Measurements from ENCODE around the gene PLPP2. TPM values are rescaled to one million over a fixed set of nuclear protein-coding genes. Genes with fewer than 3 reads are reported as not detected.

The PLPP2 gene
- total RNA-seq, 1 experiment from 2014 or later = not detected

DNA sequence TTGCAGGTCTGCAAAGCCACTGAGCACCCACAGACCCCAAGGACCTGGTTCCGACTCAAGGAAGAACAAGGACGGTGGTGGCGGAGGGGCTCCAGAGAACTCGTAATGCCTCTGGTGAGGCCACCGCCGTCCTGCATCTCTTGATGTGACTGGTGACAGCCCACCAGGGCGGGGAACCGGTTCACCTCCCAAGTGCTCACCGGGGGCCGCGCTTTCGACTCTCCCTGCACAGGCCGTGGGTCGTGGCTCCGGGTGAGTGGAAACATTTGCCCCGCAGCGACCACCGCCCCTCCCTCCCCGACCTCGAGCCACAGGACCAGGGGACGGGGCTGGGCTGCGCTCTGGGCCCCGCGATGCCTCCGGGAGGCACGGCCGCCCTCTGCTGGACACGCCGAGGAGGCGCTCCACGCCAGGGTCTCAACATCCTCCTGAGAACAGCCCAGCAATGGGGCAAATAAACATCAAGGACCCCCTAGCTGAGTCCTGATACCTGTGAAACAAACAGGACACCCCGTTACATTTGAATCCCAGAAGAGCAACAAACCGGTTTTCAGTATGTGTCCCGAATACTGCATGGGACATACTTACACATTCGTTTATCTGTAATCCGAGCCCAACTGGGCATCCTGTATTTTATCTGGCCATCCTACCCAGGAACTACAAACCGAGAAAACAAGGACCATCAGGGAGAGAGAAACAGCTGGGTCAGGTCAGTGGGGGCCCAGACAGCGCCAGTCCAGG is 3.9 kb upstream of the PLPP2 start:
- in situ Hi-C loops (cut with HindIII; ENCODE audit: low sequenced_read_pairs) = no loop called here
- DNase-seq (ENCODE audit: low spot score) = no peak

DNA sequence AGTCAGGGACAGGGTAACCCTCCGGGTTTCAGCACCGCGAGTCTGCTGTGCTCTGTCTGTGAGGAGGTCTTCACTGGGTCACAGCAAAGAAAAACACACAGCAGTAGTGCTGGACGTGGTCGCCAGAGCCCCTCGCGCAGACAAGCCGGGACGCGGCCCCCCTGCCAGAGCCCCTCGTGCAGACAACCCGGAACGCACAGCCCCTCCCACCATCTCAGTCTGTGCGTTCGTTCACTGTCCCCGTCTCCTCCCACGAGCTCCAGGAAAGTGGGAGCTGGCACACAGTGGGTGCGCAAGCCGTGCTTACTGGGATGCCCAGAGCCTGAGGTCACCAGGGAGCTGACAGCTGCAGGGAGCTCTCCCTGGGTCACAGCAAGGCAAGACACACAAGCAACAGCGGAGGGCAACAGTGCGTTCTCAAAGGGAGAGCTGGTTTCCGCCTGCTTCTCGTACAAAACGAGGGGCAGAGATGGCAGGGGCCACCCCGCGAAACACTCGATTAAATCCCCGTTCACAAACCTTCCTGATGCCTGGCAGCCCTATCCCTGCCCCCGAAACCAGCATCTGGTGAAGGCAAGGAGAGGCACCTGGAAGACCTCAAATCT is 3.2 kb upstream of the PLPP2 start:
- in situ Hi-C loops (cut with HindIII; ENCODE audit: low sequenced_read_pairs) = no loop called here
- DNase-seq (ENCODE audit: low spot score) = no peak

DNA sequence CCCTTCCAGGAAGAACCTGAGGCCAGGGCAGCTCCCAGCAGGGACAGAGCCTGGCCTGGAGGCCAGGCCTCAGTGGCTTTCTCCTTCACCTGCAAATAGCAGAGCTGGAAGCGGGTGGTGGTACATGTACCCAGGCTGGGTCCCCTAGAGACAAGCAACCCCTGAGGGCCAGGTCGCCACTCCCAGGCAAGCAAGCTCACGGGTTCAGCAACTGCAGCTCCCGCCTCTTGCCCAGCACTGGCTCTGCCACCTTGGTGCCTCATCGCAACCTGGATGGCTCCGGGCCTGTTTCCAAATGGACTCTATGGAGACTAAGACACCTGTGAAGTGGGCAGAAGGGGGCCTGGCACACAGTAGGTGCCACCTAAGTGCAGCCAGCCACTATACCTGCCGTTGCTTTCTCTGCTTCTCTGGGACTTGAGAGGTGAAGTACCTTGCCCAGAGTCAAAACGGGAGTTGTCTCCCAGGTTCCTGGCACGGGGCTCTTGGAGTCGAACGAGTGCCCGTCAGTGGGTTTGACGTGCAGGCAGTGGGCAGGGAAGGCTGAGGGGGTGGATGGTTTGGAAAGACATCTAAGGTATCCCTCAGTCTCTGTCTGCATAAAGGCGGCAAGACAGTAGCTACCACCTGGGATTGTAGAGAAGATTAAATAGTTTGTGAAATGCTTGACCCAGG is 2.4 kb upstream of the PLPP2 start:
- in situ Hi-C loops (cut with HindIII; ENCODE audit: low sequenced_read_pairs) = no loop called here
- DNase-seq (ENCODE audit: low spot score) = no peak

DNA sequence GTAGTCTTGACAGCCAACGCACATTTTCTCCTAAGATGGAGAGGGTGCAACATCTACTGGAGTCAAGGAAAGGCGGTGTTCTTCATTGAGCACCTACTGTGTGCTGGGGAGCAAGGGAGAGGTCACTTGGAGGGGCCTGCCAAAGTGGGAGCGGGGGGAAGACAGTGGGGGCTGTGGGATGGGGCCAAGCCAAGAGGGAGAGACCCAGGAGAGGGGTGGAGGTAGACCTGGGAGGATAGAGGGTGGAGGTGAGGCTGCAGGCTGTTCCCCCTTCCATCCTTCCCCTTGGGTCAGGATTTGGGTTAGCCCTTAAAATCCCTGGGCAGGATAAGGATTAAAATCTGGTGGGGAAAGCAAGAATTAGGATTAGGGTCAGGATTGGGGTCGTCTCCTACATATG is 1.7 kb upstream of the PLPP2 start:
- DNase-seq (ENCODE audit: low spot score) = no peak
- in situ Hi-C loops (cut with HindIII; ENCODE audit: low sequenced_read_pairs) = no loop called here

DNA sequence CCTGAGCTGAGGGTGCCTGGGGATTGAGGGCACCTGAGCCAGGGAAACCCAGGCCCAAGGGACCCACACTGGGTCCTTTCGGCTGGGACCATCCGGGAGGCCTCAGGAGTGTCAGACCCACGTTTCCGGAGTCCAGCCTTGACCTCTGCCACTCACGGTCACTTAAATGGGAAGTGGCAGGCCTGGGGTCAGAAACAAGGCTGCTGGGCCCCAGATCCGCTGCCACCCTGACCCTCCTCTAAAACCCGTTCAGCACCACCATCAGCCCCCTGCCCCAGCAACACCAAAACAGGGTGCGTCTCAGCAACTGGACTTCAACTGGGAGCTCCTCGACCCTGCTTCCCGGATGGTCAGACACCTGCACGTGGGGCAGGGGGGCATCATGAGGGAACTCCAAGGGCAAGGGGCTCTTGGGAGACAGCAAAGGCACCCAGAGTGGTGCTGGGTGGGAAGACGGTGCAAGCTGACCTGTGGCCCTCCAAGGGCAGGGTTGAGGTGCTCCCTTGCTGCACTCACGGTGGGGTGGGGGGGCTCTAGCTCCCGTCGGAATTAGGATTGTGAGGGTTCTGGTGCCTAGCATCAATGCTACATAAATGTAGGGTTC is 1.2 kb upstream of the PLPP2 start:
- DNase-seq (ENCODE audit: low spot score) = no peak
- in situ Hi-C loops (cut with HindIII; ENCODE audit: low sequenced_read_pairs) = no loop called here

DNA sequence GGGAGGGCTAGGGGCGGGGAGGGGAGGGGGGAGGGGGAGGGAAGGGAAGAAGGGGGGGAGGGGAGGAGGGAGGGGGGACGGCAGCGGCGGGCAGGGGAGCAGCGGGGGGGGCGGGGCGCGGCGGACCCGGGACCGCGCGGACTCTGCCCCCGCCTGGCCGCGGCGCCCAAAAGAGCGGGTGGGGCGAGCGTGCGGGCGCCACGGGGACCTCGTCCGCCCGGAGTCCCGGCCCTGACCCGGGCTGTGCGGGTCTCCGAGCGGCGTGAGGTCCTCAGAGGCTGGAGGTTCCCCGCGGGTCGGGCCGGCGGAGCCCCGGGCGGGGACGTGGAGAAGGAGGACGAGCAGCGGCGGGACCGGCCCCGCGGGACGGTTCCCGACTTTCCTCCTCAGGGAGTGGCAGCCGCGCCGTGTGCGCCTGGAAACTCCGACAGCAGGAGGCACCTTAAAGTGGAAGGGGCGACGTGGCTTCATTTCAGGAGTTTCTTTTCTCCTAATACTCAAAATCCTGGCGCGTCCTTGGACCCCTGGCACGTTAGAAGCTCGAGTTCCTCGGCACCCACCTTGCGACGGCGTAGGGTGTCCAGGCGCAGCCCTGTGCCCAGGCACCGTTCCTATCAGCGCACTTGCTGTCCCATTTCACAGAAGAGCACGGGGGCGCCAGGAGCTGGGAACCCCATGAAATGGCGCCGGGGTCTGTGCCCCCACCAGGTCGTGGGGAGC is 518 bp upstream of the PLPP2 start:
- DNase-seq (ENCODE audit: low spot score) = no peak
- in situ Hi-C loops (cut with HindIII; ENCODE audit: low sequenced_read_pairs) = no loop called here

DNA sequence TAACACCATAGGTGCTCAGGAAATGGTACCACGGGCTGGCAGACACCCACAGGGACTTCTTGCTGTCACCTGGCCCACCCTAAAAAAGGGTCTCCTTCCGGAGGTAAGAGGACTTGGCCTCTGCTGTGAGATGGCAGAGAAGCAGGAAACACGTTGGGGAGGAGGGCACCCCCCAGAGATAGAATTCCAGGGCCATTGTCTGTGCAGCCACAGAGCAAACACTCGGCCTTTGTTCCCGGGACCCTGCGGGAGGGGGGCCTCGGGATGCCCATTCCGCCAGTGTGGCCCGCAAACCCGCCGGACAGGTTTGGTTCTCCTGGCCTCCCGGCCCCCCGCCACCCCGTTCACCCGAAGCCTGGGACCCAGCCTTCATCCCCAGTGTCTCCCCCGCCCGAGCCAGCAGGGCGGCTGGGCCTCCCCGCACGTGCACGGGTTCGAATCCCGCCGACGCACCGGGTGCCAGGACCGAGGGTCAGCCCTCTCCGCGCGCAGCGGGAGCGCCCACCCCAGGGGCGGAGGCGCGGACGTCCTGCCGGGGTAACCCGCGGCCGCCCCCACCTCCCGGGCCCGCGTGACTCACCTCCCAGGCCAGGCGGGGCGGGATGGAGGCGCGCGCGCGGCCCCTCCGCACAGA is 714 bp downstream of the PLPP2 start:
- no peak for DNase-seq (ENCODE audit: low spot score)
- in situ Hi-C loops (cut with HindIII; ENCODE audit: low sequenced_read_pairs) = no loop called here

DNA sequence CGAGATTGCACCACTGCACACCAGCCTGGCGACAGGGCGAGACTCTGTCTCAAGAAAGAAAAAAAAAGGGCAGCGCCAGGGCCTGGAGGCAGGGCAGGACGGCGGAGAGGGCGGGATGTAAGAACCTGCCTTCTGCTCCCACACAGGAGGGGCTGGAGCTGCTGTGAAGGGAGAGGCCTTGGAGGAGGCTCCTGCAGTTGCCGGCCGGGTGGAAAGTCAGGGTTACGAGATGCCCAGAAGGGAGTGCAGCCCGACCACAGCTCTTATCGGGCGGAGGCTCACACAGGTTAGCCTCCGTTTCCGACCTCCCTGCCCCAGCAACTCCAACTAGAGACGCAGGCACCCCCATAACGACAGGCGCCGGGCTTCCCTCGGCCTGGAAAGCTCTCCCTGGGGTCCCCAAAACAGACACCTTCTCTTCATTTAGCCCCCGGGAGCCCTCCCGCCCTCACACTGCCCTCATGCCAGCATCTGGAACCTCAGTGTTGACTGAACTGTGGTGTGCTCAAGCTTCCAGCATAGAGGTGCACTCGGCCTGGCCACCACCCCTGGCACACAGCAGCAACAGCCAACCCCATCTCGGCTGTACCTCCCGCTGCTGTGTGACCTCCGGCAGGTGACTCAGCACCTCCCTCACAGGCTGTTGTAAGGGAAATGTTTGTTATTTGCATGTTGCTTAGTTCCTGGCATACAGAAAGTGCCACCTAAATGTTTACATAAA is 1.4 kb downstream of the PLPP2 start:
- in situ Hi-C loops (cut with HindIII; ENCODE audit: low sequenced_read_pairs) = no loop called here
- no peak for DNase-seq (ENCODE audit: low spot score)

DNA sequence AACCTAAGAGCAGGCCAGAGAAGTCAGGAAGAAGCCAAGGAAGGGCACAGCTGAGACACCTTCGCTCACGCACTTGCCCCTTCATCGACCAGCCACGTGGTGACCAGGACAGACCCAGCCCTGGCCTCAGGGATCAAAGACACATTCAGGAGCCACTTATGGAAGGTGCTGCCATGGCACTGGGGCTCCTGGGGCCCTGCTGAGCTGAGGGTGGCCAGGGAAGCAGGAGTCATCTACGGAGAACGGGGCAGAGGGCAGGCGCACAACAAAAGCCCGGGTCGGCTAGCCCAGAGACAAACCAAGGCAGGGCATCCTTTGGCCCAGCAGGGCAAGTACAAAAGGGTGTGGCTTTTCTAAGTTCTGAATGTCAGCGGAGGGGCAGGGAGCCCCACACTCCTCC is 2.3 kb downstream of the PLPP2 start:
- in situ Hi-C loops (cut with HindIII; ENCODE audit: low sequenced_read_pairs) = no loop called here
- no peak for DNase-seq (ENCODE audit: low spot score)

DNA sequence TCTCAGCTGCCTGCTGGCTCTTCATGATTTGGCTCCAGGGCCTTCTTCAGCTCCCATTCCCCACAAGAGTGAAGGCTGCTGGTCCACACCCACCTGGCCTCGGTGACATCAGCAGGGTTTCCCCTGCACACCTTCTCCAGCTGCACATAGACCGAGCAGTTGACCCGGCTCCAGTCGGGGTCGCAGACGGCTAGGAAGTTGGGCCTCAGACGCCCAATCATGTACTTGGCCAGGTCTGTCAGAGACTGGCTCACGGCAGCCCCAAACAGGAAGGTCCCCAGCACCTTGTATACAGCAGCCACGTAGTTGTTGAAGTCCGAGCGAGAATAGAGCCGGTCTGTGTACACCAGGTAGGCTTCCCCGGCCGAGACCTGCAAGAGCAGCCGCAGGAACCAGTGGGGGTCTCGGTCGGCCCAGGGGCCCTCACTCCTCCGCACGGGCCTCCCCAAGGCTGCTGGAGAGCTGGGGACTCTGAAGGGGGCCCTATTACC is 3.8 kb downstream of the PLPP2 start:
- in situ Hi-C loops (cut with HindIII; ENCODE audit: low sequenced_read_pairs) = no loop called here

DNA sequence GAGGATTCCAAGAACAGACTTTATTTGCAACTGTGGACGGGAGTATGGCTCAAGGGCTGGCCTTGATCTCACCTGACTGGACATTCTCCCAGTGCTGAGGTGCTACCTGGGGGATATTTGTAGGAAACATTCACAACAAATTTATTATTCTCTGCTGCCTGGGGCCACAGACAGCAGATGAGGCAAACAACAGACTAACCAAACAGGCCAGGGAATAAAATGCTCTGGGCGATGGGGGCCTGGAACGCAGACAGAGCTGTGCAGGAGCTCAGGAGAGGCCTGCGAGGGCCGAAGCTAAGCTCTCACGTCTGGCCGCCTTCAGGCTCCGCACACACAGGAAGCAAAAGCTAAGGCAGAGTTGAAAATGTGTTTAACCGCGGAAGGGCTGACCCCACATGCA is 7.8 kb downstream of the PLPP2 start:
- in situ Hi-C loops (cut with HindIII; ENCODE audit: low sequenced_read_pairs) = no loop called here
- no peak for DNase-seq (ENCODE audit: low spot score)

More for the DNA sequence above, 3.8 kb downstream of the PLPP2 start:
- DNase-seq (ENCODE audit: low spot score) = no peak

DNA sequence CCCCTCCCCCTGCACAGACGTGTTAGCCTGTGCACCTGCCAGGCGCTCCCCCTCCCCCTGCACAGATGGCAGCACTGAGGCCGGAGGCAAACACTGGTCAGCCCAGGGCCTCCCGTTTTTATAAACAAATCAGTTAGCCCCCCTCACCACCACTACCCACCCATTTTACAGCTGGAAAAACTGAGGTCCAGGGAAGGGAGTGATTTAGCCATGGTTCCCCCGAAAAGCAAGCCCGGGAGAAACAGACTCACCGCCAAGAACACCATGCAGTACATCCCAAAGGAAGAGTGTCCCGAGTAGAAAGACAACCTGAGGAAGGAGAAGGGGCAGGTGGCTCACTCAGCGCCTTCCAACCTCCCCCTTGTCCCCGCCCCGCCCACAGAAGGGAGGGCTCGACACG is 8.7 kb downstream of the PLPP2 start:
- in situ Hi-C loops (cut with HindIII; ENCODE audit: low sequenced_read_pairs) = no loop called here
- no peak for DNase-seq (ENCODE audit: low spot score)

DNA sequence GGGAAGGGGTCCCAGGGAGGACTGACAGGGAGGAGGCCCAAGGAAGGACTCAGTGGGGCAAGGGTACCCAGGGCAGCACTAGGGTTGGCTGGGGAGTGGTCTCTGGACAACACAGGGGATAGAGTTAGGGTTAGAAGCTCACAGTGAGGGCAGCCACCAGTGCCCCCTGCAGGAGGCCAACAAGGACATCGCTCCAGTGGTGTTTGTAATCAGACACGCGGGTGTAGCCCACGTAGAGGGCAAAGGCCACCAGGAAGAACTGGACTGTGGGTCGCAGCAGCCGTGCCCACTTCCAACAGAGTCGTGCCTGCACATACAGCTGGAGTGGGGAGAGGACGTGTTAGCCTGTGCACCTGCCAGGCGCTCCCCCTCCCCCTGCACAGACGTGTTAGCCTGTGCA is 9.2 kb downstream of the PLPP2 start:
- in situ Hi-C loops (cut with HindIII; ENCODE audit: low sequenced_read_pairs) = no loop called here
- DNase-seq (ENCODE audit: low spot score) = no peak

DNA sequence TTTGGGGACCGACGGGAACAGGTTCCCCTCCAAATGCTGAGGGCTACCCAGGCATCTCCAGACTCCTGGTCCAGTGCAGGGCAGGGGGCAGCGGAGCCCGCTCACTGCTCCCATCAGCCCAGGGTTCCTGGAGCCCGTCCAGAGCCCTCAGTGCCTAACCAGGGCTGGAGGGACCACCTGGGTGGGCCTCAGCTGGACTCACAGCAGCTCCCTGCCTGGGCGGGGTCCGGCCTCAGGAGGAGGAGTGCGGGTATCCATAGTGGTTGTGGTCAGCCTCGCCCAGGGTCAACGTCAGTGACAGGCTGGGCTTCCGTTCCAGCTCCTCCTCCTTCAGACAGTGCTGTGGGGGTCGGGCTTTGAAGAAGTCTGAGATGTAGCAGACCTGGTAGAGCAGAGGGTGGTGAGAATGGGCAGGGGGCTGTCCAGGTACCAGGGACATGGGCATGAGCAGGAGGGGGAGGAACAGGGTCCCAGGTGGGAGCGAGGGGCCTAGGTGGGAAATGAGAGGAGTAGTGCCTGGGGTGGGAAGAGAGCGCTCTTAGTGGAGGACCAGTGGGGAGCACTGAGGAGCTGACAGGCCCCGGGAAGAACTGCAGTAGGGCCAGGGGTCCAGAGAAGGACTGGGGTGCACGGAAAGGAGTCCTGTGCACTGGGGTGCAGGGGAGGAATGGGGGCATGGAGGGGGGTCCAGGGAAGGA is 9.9 kb downstream of the PLPP2 start:
- in situ Hi-C loops (cut with HindIII; ENCODE audit: low sequenced_read_pairs) = no loop called here
- no peak for DNase-seq (ENCODE audit: low spot score)

DNA sequence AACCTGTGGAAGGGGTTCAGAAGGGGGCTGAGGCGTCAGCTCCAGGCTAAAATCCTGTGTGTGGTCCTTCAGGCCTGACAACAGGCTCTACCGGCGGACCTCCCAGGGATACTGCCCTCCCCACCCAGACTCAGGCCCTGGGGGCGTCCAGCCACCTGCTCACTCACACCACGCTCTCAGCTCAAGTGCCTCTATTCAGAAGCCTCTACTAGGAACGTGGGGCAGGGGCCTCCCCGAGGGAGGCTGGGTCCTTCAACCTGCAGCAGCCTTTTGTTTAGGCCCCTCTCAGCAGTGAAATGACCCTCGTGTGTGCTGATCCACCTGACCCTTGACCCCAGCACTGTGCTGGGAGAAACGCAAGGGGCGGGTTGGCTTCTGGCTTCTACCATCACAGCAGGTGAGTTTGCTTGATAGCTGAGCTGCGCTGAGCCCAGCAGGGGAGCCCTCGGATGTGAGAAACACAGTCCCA is 10.6 kb downstream of the PLPP2 start:
- no peak for DNase-seq (ENCODE audit: low spot score)

DNA sequence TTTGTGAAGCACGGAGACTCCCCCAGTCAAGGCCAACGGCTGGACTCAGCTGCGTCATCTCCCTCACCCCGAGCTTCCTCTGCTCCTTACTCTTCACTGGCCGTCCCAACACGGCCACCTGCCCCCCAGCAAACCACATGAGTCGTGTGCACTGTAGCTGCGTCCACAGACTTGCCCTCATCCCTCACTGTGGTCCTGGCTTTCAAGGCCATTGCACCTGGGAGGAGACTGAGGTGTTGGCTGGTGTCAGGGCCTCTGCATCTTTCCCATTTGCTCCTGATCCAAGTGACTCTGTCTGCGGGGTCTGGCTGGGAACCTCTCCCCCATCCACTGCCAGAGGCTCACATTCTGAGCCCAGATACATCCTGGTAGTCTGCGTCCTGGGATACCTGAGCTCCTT is 11.5 kb downstream of the PLPP2 start:
- in situ Hi-C loops (cut with HindIII; ENCODE audit: low sequenced_read_pairs) = no loop called here
- DNase-seq (ENCODE audit: low spot score) = no peak

More for the DNA sequence above, 10.6 kb downstream of the PLPP2 start:
- in situ Hi-C loops (cut with HindIII; ENCODE audit: low sequenced_read_pairs) = no loop called here

DNA sequence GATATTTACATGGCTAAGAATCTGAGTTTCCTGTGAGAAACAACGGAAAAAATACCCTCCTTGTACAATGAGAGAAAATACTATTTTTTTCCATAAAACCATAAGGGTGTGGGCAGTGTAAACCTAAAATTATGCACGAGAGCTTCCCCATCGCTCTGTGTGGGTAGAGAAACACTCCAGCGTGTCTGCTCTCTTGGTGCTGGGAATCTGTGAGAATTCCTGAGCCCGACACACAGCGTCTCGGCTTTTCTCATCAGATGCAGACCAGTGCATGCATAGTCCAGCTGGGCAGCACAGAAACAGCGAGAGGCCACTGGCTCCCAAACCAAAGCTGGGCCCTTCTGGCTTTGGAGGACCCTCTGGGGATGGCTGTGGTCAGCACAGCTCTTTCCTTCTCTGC is 12.0 kb downstream of the PLPP2 start:
- no peak for DNase-seq (ENCODE audit: low spot score)
- in situ Hi-C loops (cut with HindIII; ENCODE audit: low sequenced_read_pairs) = no loop called here
